SH-SY5Y (cell line): Measurements from ENCODE around the gene NEURL4.

Experiments
- GATA2 ChIP-seq: IDR thresholded peaks from 2 replicates; pipeline ENCODE4 v1.6.1; 2011; ENCODE audit warnings: mild to moderate bottlenecking, low read depth, low read length
- GATA3 ChIP-seq: IDR thresholded peaks from 2 replicates; pipeline ENCODE4 v1.6.1; 2011; ENCODE audit warnings: low read depth, mild to moderate bottlenecking, low read length, moderate library complexity

The NEURL4 gene

GRCh38 chr17:7296189-7296861 lies 32.8 kb downstream of the NEURL4 start:
- TF ChIP-seq GATA2 (no peak), GATA3 (no peak)

- TF ChIP-seq GATA2 (no peak), GATA3 (no peak)
These were observed 33.6 kb downstream of the NEURL4 start for GRCh38 chr17:7295230-7296180.

- TF ChIP-seq GATA3 = no peak
- TF ChIP-seq GATA2 = no peak
These were observed 34.5 kb downstream of the NEURL4 start, which contains the start of gene YBX2 for GRCh38 chr17:7294614-7295153. Gene YBX2 (minus strand): TSS chr17:7294639. CDS start chr17:7294500, 139 bp downstream.

GRCh38 chr17:7293816-7294613 lies 35.1 kb downstream of the NEURL4 start:
- no peak for TF ChIP-seq GATA3
- TF ChIP-seq GATA2 = no peak

GRCh38 chr17:7293159-7293558 lies 36.0 kb downstream of the NEURL4 start:
- no peak for TF ChIP-seq GATA3
- no peak for TF ChIP-seq GATA2

- no peak for TF ChIP-seq GATA2
- no peak for TF ChIP-seq GATA3
These were observed 36.4 kb downstream of the NEURL4 start for GRCh38 chr17:7292729-7293128.

- no peak for TF ChIP-seq GATA2
These were observed 36.9 kb downstream of the NEURL4 start for GRCh38 chr17:7292194-7292593.

GRCh38 chr17:7290685-7291084 lies 38.5 kb downstream of the NEURL4 start:
- TF ChIP-seq GATA2 (no peak), GATA3 (no peak)

- no peak for TF ChIP-seq GATA3
- no peak for TF ChIP-seq GATA2
These were observed 39.0 kb downstream of the NEURL4 start for GRCh38 chr17:7290166-7290565.

- no peak for TF ChIP-seq GATA2
- no peak for TF ChIP-seq GATA3
These were observed 39.7 kb downstream of the NEURL4 start for GRCh38 chr17:7289256-7290032.

GRCh38 chr17:7285679-7286078 lies 43.5 kb downstream of the NEURL4 start:
- TF ChIP-seq GATA3 (no peak), GATA2 (no peak)

- TF ChIP-seq GATA3 (no peak), GATA2 (no peak)
These were observed 44.2 kb downstream of the NEURL4 start for GRCh38 chr17:7284911-7285310.

GRCh38 chr17:7283471-7284216 lies 45.5 kb downstream of the NEURL4 start:
- TF ChIP-seq GATA2 (no peak), GATA3 (no peak)
